ENCODE measurements around the gene MAML3. TPM values are rescaled to one million over a fixed set of nuclear protein-coding genes. Genes with fewer than 3 reads are reported as not detected.

The MAML3 gene
- total RNA-seq, 1 donor from 2014 or later, result 2.0 TPM

DNA sequence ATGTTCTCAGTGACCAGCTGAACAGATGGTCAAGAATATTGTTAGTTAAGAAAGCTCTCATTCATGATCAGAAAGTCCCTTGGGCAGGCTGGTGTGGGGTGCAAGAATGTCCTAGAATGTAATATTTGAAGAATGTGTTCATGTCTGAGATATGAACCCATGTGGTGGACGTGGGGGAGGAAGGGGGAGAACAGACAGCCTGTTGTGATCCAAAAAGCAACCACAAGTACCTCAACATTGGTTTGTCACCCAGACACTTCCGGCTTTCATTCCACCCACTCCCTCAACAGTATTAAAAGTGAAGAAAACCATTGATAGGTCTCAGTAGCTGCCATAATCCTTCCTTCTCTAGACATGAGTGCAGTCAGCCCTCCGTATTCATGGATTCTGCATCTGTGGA lies 82.2 kb downstream of the MAML3 start:
- DNase-seq (ENCODE audit: low read depth), result no peak

- DNase-seq (ENCODE audit: low read depth), result no peak
Measured at GRCh38 chr4:140070973-140071372, 83.0 kb downstream of the MAML3 start.

DNA sequence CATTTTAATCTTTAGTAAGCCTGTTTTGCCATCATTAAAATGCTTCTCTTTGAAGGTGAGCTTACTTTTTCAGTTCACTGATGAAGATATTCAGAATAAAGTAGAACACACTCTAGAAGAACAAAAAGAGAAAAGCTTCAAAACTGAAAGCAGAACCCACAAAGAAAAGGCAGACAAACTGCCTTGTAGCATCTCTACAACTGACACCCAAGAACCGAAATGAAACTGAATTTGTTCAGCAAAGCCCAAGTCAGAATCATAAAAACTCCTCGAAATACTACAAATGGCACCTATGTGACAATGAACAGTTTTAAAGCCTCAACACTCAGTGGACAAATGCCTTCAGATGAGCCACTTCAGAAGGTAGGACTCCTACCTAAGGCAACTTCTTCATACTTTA lies 83.6 kb downstream of the MAML3 start:
- DNase-seq (ENCODE audit: low read depth), result no peak

- peak; percentile 47 for DNase-seq (ENCODE audit: low read depth)
Measured at GRCh38 chr4:140069066-140069465, 84.9 kb downstream of the MAML3 start.

- no peak for DNase-seq (ENCODE audit: low read depth)
Measured at GRCh38 chr4:140068271-140068670, 85.7 kb downstream of the MAML3 start.

DNA sequence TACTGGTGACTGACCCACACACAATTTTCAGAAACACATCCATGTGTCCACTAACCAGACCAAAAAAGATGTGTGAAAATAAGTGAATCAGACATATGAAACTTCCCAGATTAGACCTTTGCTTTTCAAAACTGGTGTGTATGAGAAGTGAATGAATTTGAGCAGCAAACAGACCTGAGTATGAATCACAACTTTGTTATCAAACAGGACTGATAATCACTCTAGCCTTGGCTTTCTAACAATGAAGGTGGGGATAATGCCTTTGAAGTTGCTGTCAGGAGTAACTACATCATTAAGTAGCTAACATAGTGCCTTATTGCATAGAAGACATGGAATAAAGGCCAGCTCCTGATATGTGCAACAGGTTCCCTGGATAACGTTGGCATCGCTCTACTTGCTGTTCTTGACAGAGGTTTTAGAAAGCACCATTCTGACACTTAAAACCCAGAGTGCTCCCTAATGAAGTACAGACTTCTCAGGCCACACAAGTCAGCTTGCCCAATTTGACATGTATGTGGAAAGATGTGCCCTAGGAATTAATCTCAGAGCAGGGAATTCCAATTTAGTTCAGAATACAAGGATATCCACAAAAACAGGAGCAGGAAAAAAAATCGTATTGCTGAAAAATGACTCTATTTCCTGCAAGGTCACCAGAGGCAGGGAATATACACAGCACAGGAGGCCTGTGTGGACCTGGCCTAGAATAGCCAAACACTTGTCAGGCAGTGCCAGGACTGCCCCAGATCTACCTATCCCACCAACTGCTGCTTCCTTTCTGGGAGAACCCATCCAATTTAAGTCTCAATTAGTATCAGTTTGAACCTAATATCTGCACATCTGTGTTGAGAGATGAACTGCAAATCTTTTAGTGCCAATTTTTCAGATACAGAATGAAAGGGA lies 87.7 kb downstream of the MAML3 start:
- DNase-seq (ENCODE audit: low read depth), result no peak

DNA sequence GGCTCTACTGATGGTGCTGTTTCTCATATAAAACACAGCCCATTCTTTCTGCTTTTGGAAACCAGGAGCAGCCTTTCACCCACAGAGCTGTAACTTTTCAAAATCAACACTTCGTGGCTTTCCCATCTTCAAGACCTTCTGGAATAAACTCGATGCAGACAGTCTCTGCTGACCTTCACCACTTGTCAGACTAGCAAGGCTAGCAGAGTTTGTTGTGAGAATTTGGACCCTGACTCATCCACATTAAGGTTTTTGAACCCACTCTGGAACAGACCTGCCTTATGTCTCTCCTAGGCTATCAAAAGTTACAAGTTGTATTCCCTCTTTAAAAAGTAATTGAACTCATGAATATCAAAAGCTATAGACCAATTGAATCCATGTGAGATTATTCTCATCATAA lies 88.6 kb downstream of the MAML3 start:
- DNase-seq (ENCODE audit: low read depth), result no peak

- no peak for DNase-seq (ENCODE audit: low read depth)
Measured at GRCh38 chr4:140061659-140062289, 92.2 kb downstream of the MAML3 start.

- DNase-seq (ENCODE audit: low read depth), result peak; percentile 71
Measured at GRCh38 chr4:140061194-140061593, 92.8 kb downstream of the MAML3 start.

DNA sequence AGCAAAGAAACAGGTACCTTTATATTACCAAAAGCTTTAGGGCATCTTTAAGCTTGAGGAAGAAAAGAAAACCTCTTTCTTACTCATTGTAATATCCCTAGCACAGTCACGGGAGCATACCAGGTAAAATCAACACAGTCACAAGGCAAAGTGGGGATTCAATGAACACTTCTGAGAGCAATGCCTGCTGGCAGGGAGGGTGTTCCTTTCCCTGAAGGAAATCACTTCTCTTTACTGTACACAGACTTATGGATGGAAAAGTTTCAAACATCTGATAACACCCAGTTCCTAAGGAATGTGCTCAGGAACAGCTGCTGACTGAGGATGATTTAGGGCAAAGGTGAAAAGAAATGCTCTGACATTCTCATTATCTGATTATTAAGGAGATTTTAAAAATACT lies 94.8 kb downstream of the MAML3 start:
- DNase-seq (ENCODE audit: low read depth), result peak; percentile 47

DNA sequence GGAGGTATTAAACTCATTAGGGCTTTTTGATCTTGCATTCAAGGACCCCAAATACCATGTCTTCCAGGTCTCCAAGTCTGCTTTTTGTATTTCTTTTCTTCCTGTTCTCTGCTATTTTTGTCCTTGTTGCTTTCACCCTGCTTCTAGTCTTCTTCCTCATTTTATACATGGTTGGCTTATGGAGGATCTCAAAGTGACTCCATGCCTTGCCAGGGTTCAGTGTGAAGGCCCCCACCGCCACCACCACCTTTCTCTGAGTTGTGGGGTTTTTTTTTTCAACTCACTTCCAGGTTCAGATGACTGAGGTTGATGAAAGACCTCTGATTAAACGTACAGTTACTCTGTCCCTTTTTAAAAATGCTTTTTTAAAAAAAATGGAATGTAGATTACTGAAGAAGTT lies 96.3 kb downstream of the MAML3 start:
- DNase-seq (ENCODE audit: low read depth), result no peak

GRCh38 chr4:140056015-140056414 lies 98.0 kb downstream of the MAML3 start:
- no peak for DNase-seq (ENCODE audit: low read depth)

GRCh38 chr4:140054861-140055260 lies 99.1 kb downstream of the MAML3 start:
- DNase-seq (ENCODE audit: low read depth), result no peak

- no peak for DNase-seq (ENCODE audit: low read depth)
Measured at GRCh38 chr4:140053185-140053584, 100.8 kb downstream of the MAML3 start.

- DNase-seq (ENCODE audit: low read depth), result peak; percentile 42
Measured at GRCh38 chr4:140052050-140052449, 101.9 kb downstream of the MAML3 start.

DNA sequence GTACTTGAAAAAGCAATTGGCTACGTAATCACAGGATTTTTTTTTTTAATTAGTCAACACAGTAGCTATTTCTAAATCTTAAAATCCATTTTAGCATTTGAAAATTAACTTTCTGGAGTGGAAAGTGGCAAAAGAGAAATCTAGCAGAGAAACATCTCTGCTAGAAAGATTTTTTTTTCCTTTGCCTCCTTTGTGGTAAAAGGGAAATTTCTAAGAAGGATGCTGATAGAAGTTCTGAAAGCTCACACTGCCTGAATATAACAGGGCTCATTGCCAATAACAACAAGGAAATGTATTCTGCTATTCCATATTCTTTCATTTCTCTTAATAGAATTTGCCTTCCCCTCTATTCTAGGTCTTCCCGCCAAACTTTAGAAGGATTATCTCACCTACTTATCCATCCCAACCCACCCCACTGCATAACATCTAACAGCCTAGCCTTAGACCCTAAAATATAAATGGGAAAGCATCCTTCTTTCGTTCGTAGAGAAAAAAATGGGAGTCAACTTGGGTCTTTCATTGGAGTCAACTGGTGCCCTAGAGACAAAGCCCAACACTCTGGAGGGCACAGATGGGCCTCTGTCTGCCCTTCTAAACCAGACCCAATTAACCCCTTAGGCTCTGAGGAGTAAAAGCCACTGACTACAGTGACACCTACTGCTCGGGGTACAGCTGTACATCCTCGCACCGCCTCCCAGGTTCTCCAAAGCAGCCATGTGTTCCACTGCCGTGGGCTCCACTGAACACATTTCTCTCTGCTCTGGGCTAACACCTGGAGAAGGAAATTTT lies 103.9 kb downstream of the MAML3 start:
- DNase-seq (ENCODE audit: low read depth), result no peak

DNA sequence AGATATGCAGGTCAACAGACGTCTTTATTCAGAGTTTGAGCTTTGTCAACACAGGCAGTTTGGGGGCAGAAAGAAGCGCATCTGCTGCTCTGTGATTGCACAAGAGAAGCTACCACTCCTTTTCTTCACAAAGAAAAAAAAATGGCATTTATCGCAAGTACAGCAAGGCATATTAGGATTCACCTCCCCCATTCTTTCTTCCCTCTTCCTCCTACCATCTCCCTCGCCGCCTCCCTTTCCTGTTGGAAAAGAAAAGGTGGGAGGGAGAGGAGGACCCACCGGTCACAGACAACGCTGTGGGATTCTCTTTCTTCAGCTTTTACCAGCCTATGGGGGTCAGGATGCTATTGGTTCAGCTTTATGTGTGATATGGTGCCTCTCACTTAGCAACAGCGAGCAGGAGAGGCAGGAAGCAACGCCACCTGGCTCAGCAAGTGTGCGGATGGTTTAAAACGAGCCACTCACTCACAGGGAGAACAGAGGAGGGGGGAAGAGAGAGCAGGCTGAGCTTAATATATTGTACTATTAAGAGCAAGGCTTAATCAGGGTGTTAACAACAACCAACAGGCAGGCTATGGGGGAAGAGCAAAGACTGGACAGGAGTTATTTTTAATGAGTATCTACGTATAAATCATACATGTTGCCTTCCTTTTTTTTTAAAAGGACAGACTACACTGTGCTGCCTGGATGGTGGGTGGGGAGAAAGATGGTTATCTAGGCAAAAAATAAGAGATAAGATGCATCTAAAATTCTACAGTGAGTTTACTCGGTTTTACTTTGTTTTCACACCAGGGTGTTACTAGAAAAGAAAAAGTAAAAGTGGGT lies 104.7 kb downstream of the MAML3 start:
- peak; percentile 28 for DNase-seq (ENCODE audit: low read depth)

- no peak for DNase-seq (ENCODE audit: low read depth)
Measured at GRCh38 chr4:140048419-140048995, 105.5 kb downstream of the MAML3 start.

DNA sequence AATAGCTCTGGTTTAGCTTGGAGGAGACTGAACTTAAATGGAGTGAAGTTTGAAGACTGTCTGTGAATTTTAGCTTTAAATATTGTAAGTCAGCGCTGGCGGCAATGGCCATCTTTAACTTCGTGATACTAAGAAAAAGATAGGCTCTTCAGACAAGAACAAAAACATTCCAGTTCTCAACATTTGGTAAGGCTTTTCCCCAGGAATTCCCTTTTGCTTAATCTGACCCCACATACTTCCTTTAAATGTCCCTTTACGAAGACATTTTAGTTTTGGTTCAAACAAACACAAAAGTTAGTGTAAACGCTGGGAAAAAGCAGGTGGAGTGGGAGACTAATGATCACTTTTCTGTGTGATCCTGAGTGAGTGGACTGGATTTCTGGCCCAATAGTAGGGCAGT lies 106.2 kb downstream of the MAML3 start:
- no peak for DNase-seq (ENCODE audit: low read depth)

GRCh38 chr4:140047017-140047640 lies 106.9 kb downstream of the MAML3 start:
- no peak for DNase-seq (ENCODE audit: low read depth)

DNA sequence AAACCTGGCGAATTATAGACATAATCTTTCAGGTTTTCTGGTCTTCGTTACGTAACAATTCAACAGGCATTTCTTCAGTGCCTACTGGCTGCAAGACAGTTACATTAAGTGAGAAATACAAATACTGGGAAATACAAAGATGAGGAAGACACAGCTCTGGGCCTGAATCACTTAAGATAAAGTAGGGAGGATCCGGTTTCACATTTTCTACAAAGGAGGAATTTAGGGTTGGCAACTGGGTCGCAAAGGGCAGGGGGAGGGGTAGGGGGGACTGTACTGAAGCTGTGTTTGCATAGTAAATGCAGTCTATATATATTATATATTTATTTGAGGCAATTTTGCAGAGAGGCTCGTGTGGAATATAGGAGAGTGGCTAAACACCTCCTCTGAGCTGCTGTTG lies 107.4 kb downstream of the MAML3 start:
- DNase-seq (ENCODE audit: low read depth), result no peak

Data from renal cortical epithelial cell (primary cell).